Panc1 (cell line): ENCODE results near the gene ATP5MC2.

Experiments used
- TF ChIP-seq, protein P1 (sequence below): fragments of 450-650 bp; IDR thresholded peaks from 2 replicates; pipeline ENCODE4 v1.5.1; 2017; ENCODE audit warnings: mild to moderate bottlenecking
- TF ChIP-seq, protein P2 (sequence below), 2 experiments: IDR thresholded peaks; 2 replicates each; pipeline ENCODE4 v1.6.1; 2011 to 2012; ENCODE audit warnings: low read depth in 2 of 2, control low read depth in 1 of 2, low read length in 1 of 2, mild to moderate bottlenecking in 1 of 2, moderate library complexity in 1 of 2; ENCODE audit not compliant: insufficient read depth in 1 of 2

DNA sequence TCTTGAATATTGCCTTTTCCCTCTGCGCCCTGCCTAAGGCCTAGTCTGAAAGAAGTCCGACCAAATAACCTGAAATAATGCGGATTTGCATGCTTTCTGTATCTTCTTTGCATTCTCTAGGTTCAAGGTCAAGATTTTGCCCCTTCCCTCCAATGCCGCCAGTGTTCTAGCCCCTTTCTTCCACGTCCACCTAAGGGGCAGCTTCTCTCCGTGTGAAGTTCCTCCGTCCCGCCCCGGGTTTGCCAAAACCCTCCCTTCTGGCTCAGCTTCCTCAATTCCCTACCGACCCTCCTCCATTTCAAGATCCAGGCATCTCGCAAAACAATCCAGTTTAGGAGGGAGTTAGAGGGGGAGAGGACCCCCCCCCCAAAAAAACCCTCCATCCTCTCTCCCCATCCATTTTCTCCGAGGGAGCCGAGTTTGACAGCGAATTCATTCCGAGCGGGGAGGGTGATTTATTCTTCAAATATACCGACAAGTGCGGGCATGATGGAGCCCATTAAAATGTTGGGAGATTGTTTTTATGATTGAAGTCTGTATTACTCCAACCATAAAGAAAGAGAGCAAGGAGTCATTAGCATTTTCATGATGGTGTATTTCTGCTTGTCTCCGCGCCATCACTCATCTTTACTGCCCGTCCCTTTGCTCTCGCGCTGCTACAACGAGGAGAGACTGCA is 20.9 kb upstream of the ATP5MC2 start:
- TF ChIP-seq, protein P1, sequence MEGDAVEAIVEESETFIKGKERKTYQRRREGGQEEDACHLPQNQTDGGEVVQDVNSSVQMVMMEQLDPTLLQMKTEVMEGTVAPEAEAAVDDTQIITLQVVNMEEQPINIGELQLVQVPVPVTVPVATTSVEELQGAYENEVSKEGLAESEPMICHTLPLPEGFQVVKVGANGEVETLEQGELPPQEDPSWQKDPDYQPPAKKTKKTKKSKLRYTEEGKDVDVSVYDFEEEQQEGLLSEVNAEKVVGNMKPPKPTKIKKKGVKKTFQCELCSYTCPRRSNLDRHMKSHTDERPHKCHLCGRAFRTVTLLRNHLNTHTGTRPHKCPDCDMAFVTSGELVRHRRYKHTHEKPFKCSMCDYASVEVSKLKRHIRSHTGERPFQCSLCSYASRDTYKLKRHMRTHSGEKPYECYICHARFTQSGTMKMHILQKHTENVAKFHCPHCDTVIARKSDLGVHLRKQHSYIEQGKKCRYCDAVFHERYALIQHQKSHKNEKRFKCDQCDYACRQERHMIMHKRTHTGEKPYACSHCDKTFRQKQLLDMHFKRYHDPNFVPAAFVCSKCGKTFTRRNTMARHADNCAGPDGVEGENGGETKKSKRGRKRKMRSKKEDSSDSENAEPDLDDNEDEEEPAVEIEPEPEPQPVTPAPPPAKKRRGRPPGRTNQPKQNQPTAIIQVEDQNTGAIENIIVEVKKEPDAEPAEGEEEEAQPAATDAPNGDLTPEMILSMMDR = no peak
- TF ChIP-seq, protein P2, sequence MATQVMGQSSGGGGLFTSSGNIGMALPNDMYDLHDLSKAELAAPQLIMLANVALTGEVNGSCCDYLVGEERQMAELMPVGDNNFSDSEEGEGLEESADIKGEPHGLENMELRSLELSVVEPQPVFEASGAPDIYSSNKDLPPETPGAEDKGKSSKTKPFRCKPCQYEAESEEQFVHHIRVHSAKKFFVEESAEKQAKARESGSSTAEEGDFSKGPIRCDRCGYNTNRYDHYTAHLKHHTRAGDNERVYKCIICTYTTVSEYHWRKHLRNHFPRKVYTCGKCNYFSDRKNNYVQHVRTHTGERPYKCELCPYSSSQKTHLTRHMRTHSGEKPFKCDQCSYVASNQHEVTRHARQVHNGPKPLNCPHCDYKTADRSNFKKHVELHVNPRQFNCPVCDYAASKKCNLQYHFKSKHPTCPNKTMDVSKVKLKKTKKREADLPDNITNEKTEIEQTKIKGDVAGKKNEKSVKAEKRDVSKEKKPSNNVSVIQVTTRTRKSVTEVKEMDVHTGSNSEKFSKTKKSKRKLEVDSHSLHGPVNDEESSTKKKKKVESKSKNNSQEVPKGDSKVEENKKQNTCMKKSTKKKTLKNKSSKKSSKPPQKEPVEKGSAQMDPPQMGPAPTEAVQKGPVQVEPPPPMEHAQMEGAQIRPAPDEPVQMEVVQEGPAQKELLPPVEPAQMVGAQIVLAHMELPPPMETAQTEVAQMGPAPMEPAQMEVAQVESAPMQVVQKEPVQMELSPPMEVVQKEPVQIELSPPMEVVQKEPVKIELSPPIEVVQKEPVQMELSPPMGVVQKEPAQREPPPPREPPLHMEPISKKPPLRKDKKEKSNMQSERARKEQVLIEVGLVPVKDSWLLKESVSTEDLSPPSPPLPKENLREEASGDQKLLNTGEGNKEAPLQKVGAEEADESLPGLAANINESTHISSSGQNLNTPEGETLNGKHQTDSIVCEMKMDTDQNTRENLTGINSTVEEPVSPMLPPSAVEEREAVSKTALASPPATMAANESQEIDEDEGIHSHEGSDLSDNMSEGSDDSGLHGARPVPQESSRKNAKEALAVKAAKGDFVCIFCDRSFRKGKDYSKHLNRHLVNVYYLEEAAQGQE (IDR thresholded peaks at IDR 0.05; ENCODE audit: insufficient read depth in 1 of 2, low read depth in 2 of 2, low read length in 1 of 2) = no peak
